Hematopoietic multipotent progenitor cell treated with erythropoietin and hydrocortisone succinate and interleukin-3 and kit ligand, for 6 days (in vitro differentiated cells): ENCODE measurements around the gene USE1.

Experiments
- DNase-seq: peaks from one replicate; pipeline ENCODE4 v3.0.0-alpha.2; 2015

Gene USE1

DNA sequence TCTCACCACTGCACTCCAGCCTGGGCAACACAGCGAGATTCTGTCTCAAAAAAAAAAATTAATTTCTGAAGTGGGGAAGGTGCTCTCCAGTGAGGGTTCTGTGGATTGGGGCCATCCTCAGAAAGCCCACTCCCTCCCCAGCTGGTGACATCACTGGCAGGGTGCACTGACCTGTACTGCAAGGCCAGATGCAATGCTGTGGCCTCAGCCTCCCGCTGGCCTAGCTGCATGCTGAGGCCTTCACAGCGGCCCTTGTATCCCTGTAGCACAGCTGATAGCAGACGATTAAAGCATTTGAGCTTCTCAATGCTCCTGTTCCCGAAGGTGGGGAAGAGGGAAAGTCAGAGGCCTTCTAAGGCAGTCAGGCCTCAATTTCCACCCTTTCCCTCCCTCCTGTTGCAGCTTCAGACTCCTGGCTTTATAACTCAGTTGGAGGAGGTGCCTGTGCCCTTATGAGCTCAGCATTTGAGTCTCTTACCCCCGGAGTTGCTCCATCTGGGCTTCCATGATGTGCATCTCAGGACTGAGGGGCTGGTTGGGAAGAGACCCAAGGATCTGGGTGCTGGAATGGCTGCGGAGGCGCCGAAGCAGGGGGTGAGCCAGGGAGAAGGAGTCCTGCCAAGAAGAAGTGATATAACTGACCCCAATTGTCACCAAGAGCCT lies 44.1 kb downstream of the USE1 start:
- no peak for DNase-seq

DNA sequence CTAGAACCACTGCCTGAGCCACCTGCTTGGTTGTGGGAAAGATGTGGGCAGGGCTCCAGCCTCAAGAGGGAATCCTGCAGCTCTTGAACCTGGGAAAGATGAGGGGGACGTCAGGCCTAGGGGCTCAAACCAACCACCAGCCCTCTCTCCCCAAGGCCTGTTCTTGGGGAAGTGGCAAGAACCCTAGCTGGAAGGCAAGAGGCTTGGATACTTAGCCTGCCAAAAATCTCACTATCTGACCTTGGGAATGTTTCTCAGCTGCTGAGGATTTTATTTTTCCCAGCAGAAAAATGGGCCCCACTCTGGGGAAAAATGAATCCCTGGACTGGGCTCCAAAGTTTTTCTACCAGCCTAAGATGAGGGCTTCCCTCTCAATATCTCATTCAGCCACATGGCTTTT lies 44.8 kb downstream of the USE1 start:
- DNase-seq: no peak

DNA sequence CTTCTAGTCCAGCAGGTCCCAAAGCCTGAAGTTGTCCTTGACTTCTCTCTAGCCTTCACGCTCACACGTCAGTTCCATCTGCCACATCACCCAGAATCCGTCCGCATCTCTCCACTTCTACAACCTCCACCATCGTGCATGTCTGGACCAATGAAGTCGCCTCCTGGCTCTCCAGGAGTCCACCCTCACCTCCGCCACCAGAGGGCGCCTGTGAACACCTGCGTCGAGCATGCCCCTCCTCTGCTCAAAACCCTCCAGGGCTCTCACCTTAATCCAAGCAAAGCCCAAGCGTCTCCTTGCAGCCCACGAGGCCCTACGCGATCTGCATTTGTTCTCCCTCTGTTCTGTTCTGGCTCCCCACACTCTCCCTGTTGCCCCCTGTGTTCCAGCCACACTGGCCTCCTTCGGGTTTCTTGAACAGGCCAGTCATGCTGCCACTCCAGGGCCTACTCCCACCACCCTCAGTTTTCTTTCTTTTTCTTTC lies 45.7 kb downstream of the USE1 start:
- DNase-seq: peak; percentile 93

DNA sequence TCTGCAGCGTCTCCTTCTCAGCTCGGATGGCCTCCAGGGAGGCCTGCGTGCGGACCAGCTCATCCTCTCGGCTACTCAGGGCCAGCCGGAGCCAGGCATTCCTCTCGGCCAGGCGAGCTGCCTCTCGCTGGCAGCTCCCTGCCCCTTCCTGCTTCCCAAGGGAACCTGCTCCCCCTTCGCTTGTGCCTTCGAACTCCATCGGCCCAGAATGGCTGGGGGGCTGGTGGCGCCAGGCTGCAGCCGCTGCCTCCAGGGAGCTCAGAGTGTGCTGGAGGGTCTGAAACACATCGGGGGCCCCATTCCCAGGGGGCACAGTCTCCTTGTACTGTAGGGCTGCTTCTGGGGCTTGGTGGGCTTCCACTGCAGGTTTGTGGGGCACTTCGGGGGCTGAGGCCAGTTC lies 47.4 kb downstream of the USE1 start:
- DNase-seq: no peak

DNA sequence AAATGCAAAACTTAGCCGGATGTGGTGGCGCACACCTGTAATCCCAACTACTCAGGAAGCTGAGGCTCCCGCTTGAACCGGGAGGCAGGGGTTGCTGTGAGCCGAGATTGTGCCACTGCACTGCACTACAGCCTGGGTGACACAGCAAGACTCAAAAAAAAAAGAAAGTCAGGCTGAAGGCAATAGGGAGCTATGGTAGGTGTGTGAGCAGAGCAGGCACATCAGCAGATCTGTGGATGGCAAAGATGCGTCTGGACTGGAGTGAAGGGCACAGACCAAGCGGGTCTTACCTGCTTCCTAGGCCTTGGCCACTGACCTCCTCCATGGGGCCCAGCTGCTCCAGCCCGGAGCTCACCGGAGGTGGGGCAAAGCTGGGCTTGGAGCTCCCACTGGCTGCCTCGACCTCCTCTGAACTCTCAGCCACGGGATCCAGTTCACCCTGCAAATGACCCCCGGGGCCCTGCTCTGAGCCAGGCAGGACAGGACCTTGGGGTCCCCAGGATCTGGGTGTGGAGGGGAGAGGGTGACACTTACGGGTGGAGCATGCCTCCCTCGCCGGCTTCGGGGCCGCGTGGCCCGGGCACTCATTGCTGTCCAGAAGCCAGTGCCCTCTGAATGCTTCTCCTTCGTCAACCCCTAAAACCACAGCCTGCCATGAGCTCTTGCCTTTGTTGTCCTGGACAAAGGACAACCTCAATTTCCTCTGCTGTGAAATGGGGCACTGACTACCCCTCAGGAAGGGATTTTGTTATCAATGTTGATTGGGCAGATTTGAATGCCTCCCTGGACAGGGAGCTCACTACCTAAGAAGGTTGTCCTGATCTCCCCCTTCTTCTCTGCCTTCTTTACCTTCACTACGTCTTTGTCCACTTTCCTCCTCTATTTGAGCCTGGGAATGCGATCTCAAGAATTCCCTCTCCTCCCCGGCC lies 48.8 kb downstream of the USE1 start:
- no peak for DNase-seq

DNA sequence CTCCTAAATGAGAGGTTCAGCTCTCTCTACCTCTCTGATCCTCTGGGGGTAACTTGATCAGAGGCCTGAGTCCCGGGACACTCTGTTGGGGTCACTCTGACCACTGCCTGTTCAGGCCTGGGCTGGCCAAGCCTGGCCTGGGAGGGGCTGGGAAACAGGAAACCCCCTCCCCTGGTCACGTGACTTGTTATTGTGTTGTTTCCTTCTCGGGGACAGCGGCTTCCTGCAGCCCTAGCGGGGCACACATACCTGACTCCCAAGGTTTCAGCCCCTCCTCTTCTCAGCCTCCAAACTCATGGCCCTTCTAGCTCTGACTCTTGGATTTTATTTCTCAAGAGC lies 49.5 kb downstream of the USE1 start, which contains the start of gene USHBP1:
Gene USHBP1, minus strand, starts transcription at position 105 of the 339 bp plus-strand sequence. CDS start 446 bp downstream, outside the sequence.
- DNase-seq: no peak

DNA sequence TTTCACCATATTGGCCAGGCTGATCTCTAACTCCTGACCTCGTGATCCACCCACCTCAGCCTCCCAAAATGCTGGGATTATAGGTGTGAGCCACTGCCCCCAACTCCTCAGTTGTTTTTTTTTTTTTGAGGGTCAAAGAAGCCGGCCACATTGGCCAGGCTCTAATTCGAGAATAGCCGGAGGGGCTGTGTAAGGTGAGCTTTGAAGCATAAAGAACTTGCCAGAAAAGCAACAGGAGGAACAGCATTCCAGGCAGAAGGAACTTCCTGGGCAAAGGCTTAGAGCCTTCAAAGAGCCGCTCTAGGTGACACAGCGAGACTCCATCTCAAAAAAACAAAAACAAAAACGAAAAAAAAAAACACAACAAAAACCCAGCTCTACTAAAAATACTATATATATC lies 50.9 kb downstream of the USE1 start:
- DNase-seq: no peak

DNA sequence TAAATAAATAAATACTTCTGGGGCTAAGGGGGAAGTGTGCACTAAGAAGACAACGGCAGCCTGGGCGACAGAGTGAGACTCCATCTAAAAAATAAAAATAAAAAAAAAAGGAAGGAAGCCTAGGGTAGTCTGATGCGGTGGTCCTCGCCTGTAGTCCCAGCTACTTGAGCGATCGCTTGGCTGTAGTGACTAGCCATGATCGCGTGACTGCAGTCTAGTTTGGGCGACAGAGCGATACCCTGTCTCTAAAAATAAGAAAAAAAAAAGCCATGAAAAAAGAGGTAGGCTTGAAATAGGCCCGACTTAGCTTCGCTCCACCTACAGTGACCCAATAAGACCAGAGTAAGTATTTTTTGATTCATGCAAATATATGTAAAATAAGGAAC lies 51.4 kb downstream of the USE1 start:
- DNase-seq: no peak

DNA sequence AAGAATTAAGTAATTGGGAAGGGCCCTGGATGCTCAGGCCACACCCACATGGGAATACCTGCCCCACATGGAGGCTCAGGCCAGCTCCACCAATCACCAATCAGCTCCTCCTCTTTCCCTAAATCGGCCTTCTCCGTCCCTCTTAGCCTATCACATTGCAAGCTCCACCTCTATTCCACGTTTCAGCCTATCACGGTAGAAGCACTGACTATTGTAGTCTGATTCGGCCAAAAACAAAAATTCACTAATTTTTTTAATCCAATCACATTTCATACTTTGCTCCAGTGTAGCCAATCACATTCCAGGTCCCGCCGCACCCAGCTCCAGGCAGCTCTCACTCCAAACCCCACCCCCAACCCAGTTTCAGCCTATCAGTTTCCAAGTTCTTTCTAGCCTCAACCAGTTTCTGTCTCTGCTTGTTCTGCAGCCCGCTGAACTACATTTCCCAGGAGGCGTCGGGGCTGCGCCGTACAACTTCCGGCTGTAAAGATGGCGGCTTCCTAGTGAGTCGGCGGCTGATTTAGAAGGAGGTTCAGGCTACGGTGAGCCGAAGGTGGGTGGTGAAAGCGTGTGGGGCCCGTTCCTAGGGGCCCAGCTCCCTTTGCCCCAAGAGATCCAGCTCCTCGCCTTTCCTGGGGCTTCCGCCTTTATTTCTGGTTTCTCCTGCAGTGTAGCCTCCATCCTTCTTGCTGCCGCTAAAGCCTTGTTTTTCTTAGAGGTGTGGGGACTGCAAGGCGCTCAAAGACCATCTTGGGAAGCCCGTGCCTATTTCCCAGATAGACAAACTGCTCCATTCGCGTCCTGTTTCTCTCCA lies 52.0 kb downstream of the USE1 start, which contains the start of gene BABAM1:
Gene BABAM1, plus strand, starts transcription at position 469 of the 814 bp plus-strand sequence. CDS start 1,364 bp downstream, outside the sequence.
- DNase-seq: peak; percentile 99

DNA sequence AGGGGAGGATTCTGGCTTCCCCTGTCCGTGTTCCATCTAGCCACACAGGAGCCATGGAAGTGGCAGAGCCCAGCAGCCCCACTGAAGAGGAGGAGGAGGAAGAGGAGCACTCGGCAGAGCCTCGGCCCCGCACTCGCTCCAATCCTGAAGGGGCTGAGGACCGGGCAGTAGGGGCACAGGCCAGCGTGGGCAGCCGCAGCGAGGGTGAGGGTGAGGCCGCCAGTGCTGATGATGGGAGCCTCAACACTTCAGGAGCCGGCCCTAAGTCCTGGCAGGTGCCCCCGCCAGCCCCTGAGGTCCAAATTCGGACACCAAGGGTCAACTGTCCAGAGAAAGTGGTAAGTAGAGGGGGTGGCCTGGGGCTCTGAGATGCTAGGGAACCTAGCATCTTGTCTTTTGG lies 53.6 kb downstream of the USE1 start:
- no peak for DNase-seq
